GM06990 (cell line): ENCODE measurements around the gene BCL2L15.

Source experiments
- DNase-seq: peaks from one replicate; pipeline ENCODE4 v3.0.0-alpha.2; 2011; ENCODE audit not compliant: insufficient read length; ENCODE audit errors: extremely low read depth
- H3K27me3 ChIP-seq: replicated peaks from 2 replicates; pipeline ENCODE4 v1.6.0; 2011; ENCODE audit warnings: low read length; ENCODE audit not compliant: control insufficient read depth, insufficient read depth
- H3K36me3 ChIP-seq: 2 replicates; pipeline ENCODE4 v1.5.1; 2011; ENCODE audit warnings: low read length; ENCODE audit not compliant: control insufficient read depth, insufficient read depth
- H3K4me3 ChIP-seq: replicated peaks from 2 replicates; pipeline ENCODE4 v1.5.1; 2011; ENCODE audit warnings: low read depth, mild to moderate bottlenecking, control low read depth, low read length
- CTCF ChIP-seq: IDR thresholded peaks from 2 replicates; pipeline ENCODE4 v1.5.1; 2011; ENCODE audit warnings: low read length, control low read depth, mild to moderate bottlenecking, inconsistent platforms; ENCODE audit not compliant: insufficient read depth, poor library complexity, severe bottlenecking

Gene BCL2L15

GRCh38 chr1:113916974-113917373 is 29.6 kb upstream of the BCL2L15 start:
- TF ChIP-seq CTCF = no peak
- peaks cover 5% of the 10 kb centered on the region for H3K36me3 ChIP-seq
- H3K4me3 ChIP-seq = no peak overlapping the region
- no peaks in the 10 kb centered on the region for H3K27me3 ChIP-seq
- no peak for DNase-seq

GRCh38 chr1:113913887-113914664 is 26.7 kb upstream of the BCL2L15 start:
- H3K36me3 ChIP-seq = peaks cover 12% of the 10 kb centered on the region
- no peak for DNase-seq
- H3K27me3 ChIP-seq = no peaks in the 10 kb centered on the region
- no peak for TF ChIP-seq CTCF
- H3K4me3 ChIP-seq = no peak overlapping the region

GRCh38 chr1:113913312-113913668 is 25.9 kb upstream of the BCL2L15 start:
- TF ChIP-seq CTCF = no peak
- no peaks in the 10 kb centered on the region for H3K27me3 ChIP-seq
- DNase-seq = no peak
- H3K4me3 ChIP-seq = no peak overlapping the region
- peaks cover 13% of the 10 kb centered on the region for H3K36me3 ChIP-seq

- no peaks in the 10 kb centered on the region for H3K27me3 ChIP-seq
- DNase-seq = no peak
- H3K4me3 ChIP-seq = no peak overlapping the region
- H3K36me3 ChIP-seq = peaks cover 14% of the 10 kb centered on the region
- no peak for TF ChIP-seq CTCF
Observed at GRCh38 chr1:113912594-113913311, 25.4 kb upstream of the BCL2L15 start.

- no peak for TF ChIP-seq CTCF
- no peak for DNase-seq
- H3K4me3 ChIP-seq = peak overlapping the region; percentile 84
- no peaks in the 10 kb centered on the region for H3K27me3 ChIP-seq
- H3K36me3 ChIP-seq = peaks cover 8% of the 10 kb centered on the region
Observed at GRCh38 chr1:113905435-113905861, 18.1 kb upstream of the BCL2L15 start.
